Endothelial cell of umbilical vein (primary cell): Measurements from ENCODE around the gene C3. TPM values are rescaled to one million over a fixed set of nuclear protein-coding genes. Genes with fewer than 3 reads are reported as not detected.

Experiments used
- BruUV-seq: library from RNA; stranded (reverse); fragments of 400-500 nt; replicated peaks from 2 replicates; lab custom pipeline; 2021; lab: Mats Ljungman, UMichigan
- CTCF ChIA-PET: fragments of 300-600, 350-600 bp; sonication (Branson Sonifier 250); formaldehyde crosslinking; loops from one replicate; lab custom pipeline; 2021; ENCODE audit warnings: antibody characterized with exemption, inconsistent platforms; lab: Charles Lee
- POLR2A ChIA-PET: fragments of 300-600, 350-600 bp; sonication (Branson Sonifier 250); formaldehyde crosslinking; loops from one replicate; lab custom pipeline; 2021; ENCODE audit warnings: antibody characterized with exemption, inconsistent platforms; lab: Charles Lee
- DNase-seq: peaks from one replicate; pipeline ENCODE4 v3.0.0-alpha.2; 2011; ENCODE audit warnings: low read depth, low spot score
- FAIRE-seq: peaks from 2 replicates; lab custom pipeline; 2011; peaks lifted over from hg19 to GRCh38; lab: Jason Lieb, UNC
- H2AFZ ChIP-seq: 2 replicates; pipeline ENCODE4 v1.6.0; 2012; ENCODE audit warnings: low read depth, low read length, control low read depth, inconsistent platforms
- H3K27ac ChIP-seq: 2 replicates; pipeline ENCODE4 v1.5.1; 2011; ENCODE audit warnings: low read depth, mild to moderate bottlenecking, control low read depth, low read length, moderate library complexity; ENCODE audit not compliant: insufficient read depth
- H3K27me3 ChIP-seq, 2 experiments: 2 replicates each; pipeline versions ENCODE4 v1.6.0 to v1.6.1; 2011; ENCODE audit warnings: low read length in 2 of 2, mixed read lengths in 1 of 2; ENCODE audit not compliant: control insufficient read depth in 2 of 2, insufficient read depth in 2 of 2
- H3K36me3 ChIP-seq, 2 experiments: 2 replicates in 1 of 2; 3 replicates in 1 of 2; pipeline ENCODE4 v1.5.1; 2011; ENCODE audit warnings: low read length in 2 of 2, mild to moderate bottlenecking in 1 of 2, moderate library complexity in 1 of 2; ENCODE audit not compliant: control insufficient read depth in 2 of 2, insufficient read depth in 2 of 2; ENCODE audit errors: extremely low read depth in 1 of 2
- H3K4me1 ChIP-seq: 3 replicates; pipeline ENCODE4 v1.5.1; 2011; ENCODE audit warnings: mild to moderate bottlenecking, low read length; ENCODE audit not compliant: control insufficient read depth, insufficient read depth; ENCODE audit errors: extremely low read depth
- H3K4me2 ChIP-seq: 2 replicates; pipeline ENCODE4 v1.6.1; 2011; ENCODE audit warnings: low read length, control low read depth, mixed read lengths; ENCODE audit not compliant: insufficient read depth
- H3K4me3 ChIP-seq, 3 experiments: fragments of 200-600 bp in 1 of 3; sonication (generic), shearing (Covaris generic) in 1 of 3; replicated peaks in 1 of 3; 2 replicates each; pipeline ENCODE4 v1.5.1; 2011 to 2016; ENCODE audit warnings: control low read depth in 3 of 3, low read length in 3 of 3, mild to moderate bottlenecking in 2 of 3, inconsistent platforms in 1 of 3, low read depth in 1 of 3, moderate library complexity in 1 of 3; ENCODE audit not compliant: insufficient read depth in 1 of 3
- H3K79me2 ChIP-seq: 2 replicates; pipeline ENCODE4 v1.6.0; 2012; ENCODE audit warnings: low read length, inconsistent platforms; ENCODE audit not compliant: control insufficient read depth, insufficient read depth
- H3K9ac ChIP-seq: replicated peaks from 2 replicates; pipeline ENCODE3; 2011; ENCODE audit warnings: low read length, control low read depth; ENCODE audit not compliant: insufficient read depth; ENCODE audit errors: extremely low read depth
- H3K9me1 ChIP-seq: replicated peaks from 3 replicates; pipeline ENCODE4 v1.6.0; 2011; ENCODE audit warnings: mild to moderate bottlenecking, low read length; ENCODE audit not compliant: control insufficient read depth, insufficient read depth; ENCODE audit errors: extremely low read depth
- H3K9me3 ChIP-seq: replicated peaks from 2 replicates; pipeline ENCODE4 v1.5.1; 2012; ENCODE audit warnings: low read length, inconsistent platforms; ENCODE audit not compliant: control insufficient read depth, insufficient read depth
- H4K20me1 ChIP-seq: replicated peaks from 2 replicates; pipeline ENCODE3; 2011; ENCODE audit warnings: mild to moderate bottlenecking, low read length; ENCODE audit not compliant: control insufficient read depth, insufficient read depth; ENCODE audit errors: extremely low read depth
- CTCF ChIP-seq, 2 donors: IDR thresholded peaks; 1 replicate in 1 of 2; 2 replicates in 1 of 2; pipeline ENCODE4 v1.5.1; 2011; ENCODE audit warnings: low read length in 2 of 2, mild to moderate bottlenecking in 2 of 2, moderate library complexity in 2 of 2, control low read depth in 1 of 2, inconsistent platforms in 1 of 2, low read depth in 1 of 2; ENCODE audit not compliant: insufficient read depth in 1 of 2; ENCODE audit errors: extremely low read depth in 1 of 2
- EZH2 ChIP-seq: IDR thresholded peaks from 2 replicates; pipeline ENCODE4 v1.6.1; 2012; ENCODE audit warnings: borderline replicate concordance, low read depth, mild to moderate bottlenecking, moderate library complexity, low read length, inconsistent platforms; ENCODE audit not compliant: severe bottlenecking
- FOS ChIP-seq: IDR thresholded peaks from 2 replicates; pipeline ENCODE4 v1.6.1; 2011; ENCODE audit warnings: mild to moderate bottlenecking, low read length, moderate library complexity, borderline replicate concordance; ENCODE audit not compliant: insufficient read depth
- GATA2 ChIP-seq: IDR thresholded peaks from 2 replicates; pipeline ENCODE4 v1.7.0; 2011; ENCODE audit warnings: low read depth, mild to moderate bottlenecking, moderate library complexity, mixed read lengths, low read length; ENCODE audit not compliant: insufficient read length, insufficient read depth
- JUN ChIP-seq: IDR thresholded peaks from 2 replicates; pipeline ENCODE4 v1.6.1; 2011; ENCODE audit warnings: borderline replicate concordance, low read depth; ENCODE audit not compliant: insufficient read length, insufficient read depth
- MYC ChIP-seq: IDR thresholded peaks from one replicate; pipeline ENCODE4 v1.6.1; 2011; ENCODE audit warnings: mild to moderate bottlenecking, low read depth, low read length
- POLR2A ChIP-seq: IDR thresholded peaks from 2 replicates; pipeline ENCODE4 v1.6.1; 2012; ENCODE audit warnings: low read depth, mild to moderate bottlenecking, control low read depth, low read length
- POLR2AphosphoS5 ChIP-seq: IDR thresholded peaks from 2 replicates; pipeline ENCODE4 v1.6.1; 2012; ENCODE audit warnings: low read depth, mild to moderate bottlenecking, control low read depth, low read length, moderate library complexity; ENCODE audit not compliant: insufficient read depth
- dilution Hi-C: fragments of 300-500 bp; cut with MboI; formaldehyde crosslinking; loops from one replicate; pipeline ENCODE4 v1.15.0; 2019; ENCODE audit warnings: low sequenced_read_pairs; ENCODE audit not compliant: extremely low pct_ligation_motif_present
- intact Hi-C: fragments of 100-400 bp; cut with micrococcal nuclease; formaldehyde crosslinking; loops from one replicate; pipeline ENCODE4 v1.10.0; 2022
- polyA plus RNA-seq, 4 experiments: library from polyadenylated mRNA; depleted of rRNA in 3 of 4; stranded (reverse) in 3 of 4; unstranded in 1 of 4; fragments of >200 nt; gene quantifications; 2 replicates each; pipeline versions ENCODE4 v1.2.1 to v1.2.3, GENCODE V29; 2011 to 2012; ENCODE audit warnings: missing spikeins in 1 of 4
- total RNA-seq: library from RNA; stranded (reverse); gene quantifications from 2 replicates; pipeline ENCODE4 v1.2.3, GENCODE V29; 2021
- TF ChIP-seq, protein P1 (sequence below): IDR thresholded peaks from 2 replicates; pipeline ENCODE4 v1.6.1; 2011; ENCODE audit not compliant: insufficient read depth, insufficient read length

Gene C3
- total and polyA plus RNA-seq, 2 donors (not counting 3 experiments of a cell fraction or from before 2014, with no cell fraction given) = 0.23 TPM; not detected in 1

DNA sequence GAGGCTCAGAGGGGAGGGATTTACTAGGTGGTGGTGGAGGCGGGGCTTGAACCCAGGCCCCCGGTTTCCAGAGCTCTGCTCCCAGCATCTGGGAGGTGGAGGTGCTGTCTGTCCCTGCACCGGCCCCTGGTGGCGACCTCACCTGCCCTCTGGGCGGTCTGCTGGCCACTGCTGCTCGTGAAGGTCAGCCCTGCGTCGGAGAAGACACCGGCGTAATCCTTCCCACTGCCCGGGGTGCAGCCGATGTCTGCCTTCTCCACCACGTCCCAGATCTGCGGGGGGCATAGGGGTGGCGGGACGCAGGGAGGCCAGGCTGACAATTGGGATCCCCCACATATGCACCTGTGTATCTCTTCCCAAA lies 12.8 kb downstream of the C3 start:
- no peak overlapping the region for H2AFZ ChIP-seq
- POLR2A ChIA-PET = no interaction called here
- intact Hi-C loops = no loop called here
- no peaks in the 10 kb centered on the region for H3K4me1 ChIP-seq
- H3K9me3 ChIP-seq = no peaks in the 10 kb centered on the region
- DNase-seq = no peak
- H4K20me1 ChIP-seq = no peaks in the 10 kb centered on the region
- no peaks in the 10 kb centered on the region for H3K9me1 ChIP-seq
- BruUV-seq = no TSS peak
- no peaks in the 10 kb centered on the region for H3K36me3 ChIP-seq
- H3K4me2 ChIP-seq = no peak overlapping the region
- FAIRE-seq = no peak
- peaks cover 2 to 5% of the 10 kb centered on the region in 2 experiments for H3K27me3 ChIP-seq
- TF ChIP-seq CTCF (IDR thresholded peaks at IDR 0.05; ENCODE audit: extremely low read depth in 1 of 2, insufficient read depth in 1 of 2, low read depth in 1 of 2, low read length in 2 of 2) = no peak
- H3K9ac ChIP-seq = no peak overlapping the region
- H3K27ac ChIP-seq = no peak overlapping the region
- CTCF ChIA-PET = no interaction called here
- H3K79me2 ChIP-seq = no peaks in the 10 kb centered on the region
- H3K4me3 ChIP-seq = no peak overlapping the region
- dilution Hi-C loops = no loop called here

DNA sequence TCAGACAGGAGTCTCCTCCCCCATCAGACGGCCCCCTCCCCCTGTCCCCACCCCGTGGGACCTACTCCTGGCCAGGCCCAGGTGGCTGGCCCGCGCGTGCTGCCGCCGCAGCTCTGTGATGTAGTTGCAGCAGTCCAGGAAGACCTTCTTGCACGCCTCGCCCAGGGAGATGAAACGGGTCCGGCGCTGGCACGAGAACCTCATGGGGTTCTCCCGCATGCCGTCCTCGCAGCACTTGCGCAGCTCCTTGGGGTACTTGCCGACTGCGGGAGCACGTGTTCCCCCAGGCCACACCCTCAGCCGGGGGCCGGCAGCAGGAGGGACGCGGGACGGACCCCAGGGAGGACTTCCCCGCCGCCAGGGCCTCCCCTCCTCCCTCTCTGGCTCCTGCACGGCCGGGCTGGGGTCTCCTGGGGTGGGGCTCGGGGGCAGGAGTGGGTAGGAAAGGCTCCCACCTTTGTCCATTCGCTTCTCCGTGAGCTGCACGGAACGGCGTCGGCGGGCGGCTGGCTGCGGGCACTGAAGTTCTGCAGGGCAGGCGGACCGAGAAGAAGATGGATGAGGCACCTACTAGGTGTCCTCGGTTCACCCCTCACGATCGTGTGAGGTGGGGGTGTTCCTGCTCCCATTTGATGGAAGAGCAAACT lies 13.3 kb downstream of the C3 start:
- ChIA-PET CTCF (no interaction called here), POLR2A (no interaction called here)
- H3K79me2 ChIP-seq = no peaks in the 10 kb centered on the region
- DNase-seq (no peak), FAIRE-seq (no peak)
- H3K36me3 ChIP-seq = no peaks in the 10 kb centered on the region
- no TSS peak for BruUV-seq
- H3K27me3 ChIP-seq = peaks cover 2 to 5% of the 10 kb centered on the region in 2 experiments
- no peak overlapping the region for H2AFZ ChIP-seq
- no peak overlapping the region for H3K9ac ChIP-seq
- H3K27ac ChIP-seq = no peak overlapping the region
- H3K9me1 ChIP-seq = no peaks in the 10 kb centered on the region
- no peaks in the 10 kb centered on the region for H3K4me1 ChIP-seq
- no peak for TF ChIP-seq MYC
- no peak for TF ChIP-seq FOS
- no peak for TF ChIP-seq GATA2
- TF ChIP-seq, protein P1, sequence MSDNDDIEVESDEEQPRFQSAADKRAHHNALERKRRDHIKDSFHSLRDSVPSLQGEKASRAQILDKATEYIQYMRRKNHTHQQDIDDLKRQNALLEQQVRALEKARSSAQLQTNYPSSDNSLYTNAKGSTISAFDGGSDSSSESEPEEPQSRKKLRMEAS = no peak
- TF ChIP-seq POLR2AphosphoS5 = no peak
- TF ChIP-seq EZH2 = no peak
- no peak for TF ChIP-seq POLR2A
- no peak for TF ChIP-seq JUN
- H3K4me2 ChIP-seq = no peak overlapping the region
- H3K4me3 ChIP-seq = no peak overlapping the region
- dilution Hi-C loops (no loop called here), intact Hi-C loops (no loop called here)
- H3K9me3 ChIP-seq = no peaks in the 10 kb centered on the region
- no peaks in the 10 kb centered on the region for H4K20me1 ChIP-seq
